GM06990 (cell line): ENCODE measurements around the gene LMAN1.

Source experiments
- DNase-seq: peaks from one replicate; pipeline ENCODE4 v3.0.0-alpha.2; 2011; ENCODE audit not compliant: insufficient read length; ENCODE audit errors: extremely low read depth
- H3K27me3 ChIP-seq: replicated peaks from 2 replicates; pipeline ENCODE4 v1.6.0; 2011; ENCODE audit warnings: low read length; ENCODE audit not compliant: control insufficient read depth, insufficient read depth
- H3K36me3 ChIP-seq: 2 replicates; pipeline ENCODE4 v1.5.1; 2011; ENCODE audit warnings: low read length; ENCODE audit not compliant: control insufficient read depth, insufficient read depth
- H3K4me3 ChIP-seq: replicated peaks from 2 replicates; pipeline ENCODE4 v1.5.1; 2011; ENCODE audit warnings: low read depth, mild to moderate bottlenecking, control low read depth, low read length
- CTCF ChIP-seq: IDR thresholded peaks from 2 replicates; pipeline ENCODE4 v1.5.1; 2011; ENCODE audit warnings: low read length, control low read depth, mild to moderate bottlenecking, inconsistent platforms; ENCODE audit not compliant: insufficient read depth, poor library complexity, severe bottlenecking

Gene LMAN1

GRCh38 chr18:59301929-59302328 lies 57.1 kb downstream of the LMAN1 start:
- Histone ChIP-seq H3K4me3 (no peak overlapping the region), H3K27me3 (peaks cover 1% of the 10 kb centered on the region; the same call in 1 of the 2 replicates), H3K36me3 (no peaks in the 10 kb centered on the region)
- no peak for TF ChIP-seq CTCF
- no peak for DNase-seq

- no peak for TF ChIP-seq CTCF
- H3K4me3 ChIP-seq: no peak overlapping the region
- DNase-seq: no peak
- H3K27me3 ChIP-seq: peaks cover 1% of the 10 kb centered on the region; the same call in 1 of the 2 replicates
- no peaks in the 10 kb centered on the region for H3K36me3 ChIP-seq
Measured at GRCh38 chr18:59300676-59301285, 58.3 kb downstream of the LMAN1 start.

DNA sequence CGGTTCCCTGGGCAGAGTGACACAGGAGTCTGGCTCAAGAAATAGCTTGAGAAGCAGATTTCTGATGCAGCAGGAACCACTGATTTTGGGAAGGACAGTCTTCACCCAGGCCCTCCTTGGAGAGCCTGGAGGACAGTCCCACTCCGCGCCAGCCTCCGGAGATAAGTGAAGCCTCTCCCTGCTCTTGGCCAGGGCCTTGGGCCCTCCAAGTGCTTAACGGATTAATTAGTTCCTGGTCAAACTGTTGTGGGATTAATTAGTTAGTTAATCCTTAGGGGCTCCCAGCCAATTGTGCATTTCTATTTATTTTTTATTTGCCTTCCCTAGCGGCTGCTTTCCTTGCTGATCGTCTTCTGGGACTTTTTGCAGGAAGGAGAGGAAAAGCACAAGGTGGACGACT lies 60.2 kb downstream of the LMAN1 start:
- DNase-seq: no peak
- peaks cover 1% of the 10 kb centered on the region; the same call in 1 of the 2 replicates for H3K27me3 ChIP-seq

GRCh38 chr18:59293317-59293716 lies 65.7 kb downstream of the LMAN1 start:
- Histone ChIP-seq H3K36me3 (no peaks in the 10 kb centered on the region), H3K4me3 (no peak overlapping the region), H3K27me3 (no peaks in the 10 kb centered on the region)
- no peak for DNase-seq
- TF ChIP-seq CTCF: no peak

More for the DNA sequence above, 60.2 kb downstream of the LMAN1 start:
- TF ChIP-seq CTCF: no peak
- H3K4me3 ChIP-seq: no peak overlapping the region
- no peaks in the 10 kb centered on the region for H3K36me3 ChIP-seq

- Histone ChIP-seq H3K36me3 (no peaks in the 10 kb centered on the region), H3K27me3 (no peaks in the 10 kb centered on the region; the same call in none of the 2 replicates), H3K4me3 (no peak overlapping the region)
- no peak for TF ChIP-seq CTCF
- no peak for DNase-seq
Measured at GRCh38 chr18:59286341-59286740, 72.7 kb downstream of the LMAN1 start.

- TF ChIP-seq CTCF: no peak
- no peak overlapping the region for H3K4me3 ChIP-seq
- DNase-seq: no peak
- H3K36me3 ChIP-seq: no peaks in the 10 kb centered on the region
- H3K27me3 ChIP-seq: peaks cover 5% of the 10 kb centered on the region
Measured at GRCh38 chr18:59282341-59282740, 76.7 kb downstream of the LMAN1 start.
